Lung microvascular endothelial cell (primary cell): Measurements from ENCODE around the gene SLC30A7. TPM values are rescaled to one million over a fixed set of nuclear protein-coding genes. Genes with fewer than 3 reads are reported as not detected.

Experiments
- DNase-seq, 2 donors: peaks; one replicate each; pipeline versions ENCODE4 v3.0.0 to v3.0.0-alpha.2; 2010; ENCODE audit warnings: low read depth in 2 of 2
- total RNA-seq: library from RNA; depleted of rRNA; stranded (reverse); fragments of >200 nt; gene quantifications from 2 replicates; pipeline ENCODE4 v1.2.1, GENCODE V29; 2014

Gene SLC30A7
- total RNA-seq, 1 donor from 2014 or later = 27.4 TPM

DNA sequence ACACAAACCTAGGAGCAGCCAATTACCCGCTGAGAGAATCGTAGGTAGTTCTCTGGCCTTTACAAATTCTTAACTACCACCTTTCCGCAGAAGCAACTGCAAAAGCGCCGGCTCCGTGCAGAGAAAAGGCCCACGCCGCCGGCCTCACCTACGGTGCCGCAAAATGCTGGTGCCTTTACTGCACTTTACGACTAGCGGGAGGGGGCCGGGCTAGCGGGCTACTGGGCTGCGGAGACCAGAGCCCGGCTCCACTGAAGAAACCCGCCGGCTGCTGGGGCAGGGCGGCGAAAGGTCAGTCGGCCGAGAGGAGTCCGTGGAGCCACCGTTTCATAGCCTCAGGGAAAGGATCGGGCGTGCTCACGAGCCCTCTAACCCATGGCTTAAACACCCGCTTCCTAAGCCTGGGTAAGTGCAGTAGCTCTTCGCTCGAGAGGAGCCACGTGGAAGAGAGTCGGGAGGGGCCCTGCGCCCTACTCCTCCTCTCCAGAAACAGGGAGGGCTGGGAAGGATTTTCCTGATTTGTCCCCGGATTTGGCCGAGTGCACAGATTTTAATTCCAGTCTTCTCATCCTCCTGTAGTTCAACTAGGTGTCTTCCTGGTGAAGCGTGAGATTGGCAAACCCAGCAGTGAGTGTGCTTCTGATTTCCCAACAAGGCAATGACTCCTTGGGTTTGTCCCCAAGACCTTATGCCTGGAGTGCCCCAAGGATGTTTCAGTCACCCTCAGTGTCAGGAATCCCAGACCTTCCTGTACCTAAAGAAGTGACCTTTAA is 130.0 kb downstream of the SLC30A7 start, which contains the start of gene DPH5:
Gene DPH5 (minus strand): TSS at position 128 of the 773 bp plus-strand sequence. CDS start 341 bp downstream, outside the sequence.
- peak; percentile 93 for DNase-seq

DNA sequence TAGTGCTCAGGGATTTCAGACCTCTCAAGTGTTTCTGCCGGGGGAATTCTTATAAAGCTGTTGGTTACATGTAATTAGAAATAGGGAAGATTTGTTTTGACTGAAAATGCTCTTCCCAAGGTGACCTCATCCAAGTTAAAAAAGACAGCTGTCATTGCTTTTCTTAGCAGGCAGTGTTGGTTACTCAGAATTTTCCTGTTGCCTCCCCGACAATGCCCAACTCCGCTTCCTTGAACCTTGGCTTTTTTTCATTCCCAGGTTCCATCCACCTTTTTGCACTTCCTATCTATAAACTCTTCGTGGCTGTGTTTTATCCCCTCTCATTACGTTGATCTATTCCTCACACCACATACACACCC is 130.5 kb downstream of the SLC30A7 start:
- peak in 1 of 2 donors; percentile 42 for DNase-seq

DNA sequence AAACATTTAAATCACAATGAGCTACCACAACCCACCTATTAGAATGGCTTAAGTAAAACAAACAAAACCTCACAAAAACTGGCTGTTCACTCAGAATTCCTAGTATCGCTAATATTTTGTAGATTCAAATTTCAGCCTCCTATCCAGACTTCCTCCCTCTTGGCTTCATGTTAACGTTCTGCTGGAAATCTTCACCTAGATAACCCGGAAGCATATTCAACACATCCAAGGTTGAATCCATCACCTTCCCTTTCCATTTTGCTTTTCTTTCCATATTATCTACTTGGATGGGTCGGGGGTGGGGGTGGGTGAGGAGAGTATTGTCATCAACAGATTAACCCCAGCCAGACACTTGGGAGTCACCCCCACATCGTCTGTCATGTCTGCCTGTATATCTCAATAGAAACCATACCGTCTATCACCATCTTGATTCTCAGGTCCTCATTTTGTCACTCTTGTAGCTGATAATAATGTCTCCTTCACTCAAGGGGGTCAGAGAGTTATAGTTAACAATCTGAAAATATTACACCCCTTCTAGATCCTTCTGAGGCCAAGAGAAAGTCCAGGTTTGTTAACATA is 131.4 kb downstream of the SLC30A7 start:
- DNase-seq = no peak

DNA sequence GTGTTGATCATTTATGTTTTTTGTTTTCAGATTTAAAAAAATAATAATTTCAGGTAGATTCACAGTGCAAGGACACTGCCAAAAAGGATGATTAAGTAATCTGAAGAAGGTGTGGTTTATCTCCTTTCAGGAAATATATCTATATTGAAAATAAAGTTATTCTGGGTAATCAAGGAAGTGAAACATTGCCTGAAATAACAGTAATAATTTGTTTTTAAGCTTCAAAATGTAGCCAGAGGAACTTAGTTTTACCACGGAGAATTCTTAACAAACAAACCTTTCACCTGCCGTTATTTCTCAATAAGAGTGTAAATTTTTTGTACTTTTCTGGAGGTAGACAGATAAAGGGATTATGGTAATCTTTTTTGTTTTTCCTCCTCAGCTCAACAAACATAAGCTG is 132.6 kb downstream of the SLC30A7 start:
- peak in 1 of 2 donors; percentile 21 for DNase-seq

DNA sequence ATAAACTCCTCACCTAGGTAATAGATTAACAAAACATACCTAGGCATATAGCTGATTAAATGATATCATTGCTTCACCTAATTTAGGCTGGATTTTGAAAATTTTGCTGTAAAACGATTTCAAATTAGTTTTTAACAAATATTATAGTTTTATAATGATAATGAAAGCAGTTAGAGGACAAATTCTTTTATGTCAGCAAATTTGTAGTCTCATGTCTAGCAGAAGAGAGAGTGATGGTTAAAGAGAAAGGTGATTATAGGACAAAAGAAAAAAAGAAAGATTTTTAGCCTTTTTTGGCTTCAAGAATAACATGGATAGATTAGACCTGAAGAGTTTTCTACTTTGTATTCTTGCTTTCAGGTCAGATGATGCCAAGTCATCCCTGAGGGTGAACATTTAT is 133.3 kb downstream of the SLC30A7 start:
- DNase-seq = no peak

DNA sequence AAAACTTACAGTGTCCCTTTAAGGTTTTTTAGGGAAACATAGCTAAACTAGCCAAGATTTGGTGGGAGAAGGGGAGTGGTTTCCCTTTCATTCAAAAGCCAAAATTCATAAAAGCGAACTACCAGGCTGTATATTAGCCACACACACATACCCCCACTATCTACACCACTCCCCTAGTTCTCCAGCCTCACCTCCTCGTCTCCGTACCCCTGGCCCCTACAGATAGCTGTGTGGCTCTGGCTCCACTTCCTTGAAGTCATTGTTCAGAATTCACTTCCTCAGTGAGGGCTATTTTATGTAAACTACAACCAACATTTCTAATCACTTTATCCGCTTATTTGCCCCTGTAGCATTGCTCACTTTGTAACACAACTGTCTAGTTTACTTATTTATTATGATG is 135.0 kb downstream of the SLC30A7 start:
- DNase-seq = no peak

Other genes with a start within 250 kb of the SLC30A7 start
- gene VCAM1, start 176.3 kb upstream of the SLC30A7 start, total RNA-seq = 1.8 and 4.1 TPM in 2 replicates
- gene EXTL2, start 1.2 kb upstream of the SLC30A7 start, total RNA-seq = 10.9 and 11.8 TPM in 2 replicates
- 13.9 and 16.3 TPM in 2 replicates for gene DPH5, start 129.7 kb downstream of the SLC30A7 start, total RNA-seq